Measurements from ENCODE around the gene PCGF1.
A peak's percentile ranks its signal among the peaks of the same experiment; 100 is the strongest.

Gene PCGF1

DNA sequence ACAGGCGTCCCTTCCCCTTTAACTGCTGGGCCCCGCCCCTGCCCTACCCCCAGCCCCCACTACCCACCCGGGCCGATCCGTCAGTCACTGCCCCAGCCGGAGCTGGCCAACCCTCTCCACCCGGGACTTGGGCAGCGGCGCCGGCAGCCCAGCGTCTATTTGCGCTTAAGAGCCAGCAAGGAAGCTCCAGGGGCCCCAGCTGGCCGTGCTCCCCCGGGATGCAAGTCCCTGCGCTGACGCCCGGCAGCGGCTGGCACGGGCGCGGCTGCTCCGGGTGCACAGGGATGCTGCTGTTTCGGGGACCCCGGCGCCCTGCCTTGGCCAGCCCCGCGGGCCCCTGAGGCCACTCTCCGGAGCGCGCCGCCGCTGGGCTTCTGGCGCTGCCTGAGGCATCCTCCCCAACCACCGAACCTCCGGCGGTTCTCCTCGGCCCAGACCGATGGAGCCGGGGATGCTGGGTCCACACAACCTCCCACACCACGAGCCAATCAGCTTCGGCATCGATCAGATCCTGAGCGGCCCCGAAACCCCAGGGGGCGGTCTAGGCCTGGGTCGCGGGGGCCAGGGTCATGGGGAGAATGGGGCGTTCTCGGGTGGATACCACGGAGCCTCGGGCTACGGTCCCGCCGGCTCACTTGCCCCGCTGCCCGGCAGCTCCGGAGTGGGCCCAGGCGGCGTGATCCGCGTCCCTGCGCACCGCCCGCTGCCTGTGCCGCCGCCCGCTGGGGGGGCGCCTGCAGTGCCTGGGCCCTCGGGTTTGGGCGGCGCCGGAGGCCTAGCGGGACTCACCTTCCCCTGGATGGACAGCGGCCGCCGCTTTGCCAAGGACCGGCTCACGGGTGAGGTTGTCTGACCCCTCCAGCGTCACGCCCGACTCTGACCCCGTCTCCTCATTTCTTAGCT, 7.1 kb upstream of the PCGF1 start, which contains the start of gene TLX2:
TSS of gene TLX2 (plus strand) at position 83 of the 903 bp plus-strand sequence. CDS start at position 440, 357 bp downstream.
- peak; percentile 17 for DNase-seq

DNA sequence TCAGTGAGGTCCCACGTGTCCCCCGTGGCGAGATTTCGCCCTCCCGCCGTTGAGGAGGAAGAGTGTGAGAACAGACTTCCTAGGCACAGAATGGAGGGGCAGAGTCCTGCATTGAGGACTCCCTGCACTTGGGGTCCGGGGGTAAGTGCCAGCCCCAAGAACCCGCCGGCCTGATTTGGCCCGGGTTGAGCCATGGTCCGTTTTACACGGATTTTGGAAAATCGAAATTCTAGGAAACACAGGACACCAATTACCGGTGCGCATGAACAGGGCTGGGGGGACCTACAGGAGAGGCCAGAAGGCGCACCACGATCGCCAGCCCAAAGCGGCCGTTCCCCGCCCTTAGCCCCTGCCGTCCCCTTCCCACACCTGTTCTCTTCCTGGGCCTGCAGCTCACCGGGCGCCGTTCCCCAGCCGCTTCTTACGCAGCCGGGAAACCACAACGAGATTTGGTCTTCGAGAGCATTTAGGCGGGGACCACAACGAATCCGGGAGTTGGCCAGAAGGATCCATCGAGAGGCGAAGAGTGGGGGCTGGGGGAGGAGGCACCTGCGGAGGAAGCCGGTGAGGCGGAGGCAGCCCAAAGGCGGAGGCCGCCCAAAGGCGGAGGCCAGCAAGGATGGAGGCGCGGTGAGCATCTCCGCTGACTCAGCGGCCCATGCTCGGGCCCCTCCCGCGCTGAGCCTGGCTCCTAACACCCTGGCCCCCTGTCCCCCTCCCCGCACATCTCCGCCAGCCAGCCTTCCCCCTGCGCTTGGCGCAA, 6.3 kb upstream of the PCGF1 start:
- DNase-seq: no peak

DNA sequence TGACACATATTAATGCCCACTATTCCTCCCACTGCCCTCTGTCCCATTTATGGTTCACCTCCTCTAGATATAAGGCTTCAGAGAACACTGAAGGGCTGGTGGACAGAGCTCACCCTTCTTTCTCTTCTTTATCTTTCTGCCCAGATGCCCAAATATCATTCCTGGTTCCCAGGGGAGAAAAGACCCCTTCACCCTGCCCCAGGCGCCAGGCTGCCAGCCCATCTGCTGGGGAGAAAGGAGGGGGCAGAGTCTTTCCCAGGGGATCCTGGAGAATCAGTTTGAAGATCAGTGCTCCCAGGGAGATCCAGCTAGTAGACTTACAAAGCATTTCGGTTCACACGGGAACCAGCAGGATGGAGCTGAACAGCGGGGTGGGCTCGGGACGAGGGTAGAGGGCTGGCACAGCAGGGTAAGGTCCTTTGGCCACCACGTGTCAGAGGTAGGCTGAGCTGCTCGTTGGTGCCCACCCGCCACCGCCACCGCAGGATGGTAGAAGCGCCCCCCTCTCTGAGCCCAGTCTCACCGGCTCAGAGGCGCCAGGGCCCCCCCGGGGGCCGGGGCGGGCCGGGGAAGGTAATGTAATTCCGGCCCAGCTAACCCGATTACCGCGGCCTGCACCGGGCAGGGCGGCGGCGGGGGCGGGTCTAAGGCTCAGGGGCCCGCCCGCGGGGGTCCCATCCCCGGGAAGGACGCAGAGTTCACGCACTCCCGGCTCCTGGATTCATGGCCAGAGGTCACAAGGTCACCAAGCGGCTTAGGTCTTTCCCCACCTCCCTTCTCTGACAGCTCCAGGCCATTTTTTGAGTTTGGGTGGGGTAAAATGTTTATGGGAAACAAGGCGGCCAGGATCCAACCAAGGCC, 5.5 kb upstream of the PCGF1 start:
- DNase-seq: no peak

DNA sequence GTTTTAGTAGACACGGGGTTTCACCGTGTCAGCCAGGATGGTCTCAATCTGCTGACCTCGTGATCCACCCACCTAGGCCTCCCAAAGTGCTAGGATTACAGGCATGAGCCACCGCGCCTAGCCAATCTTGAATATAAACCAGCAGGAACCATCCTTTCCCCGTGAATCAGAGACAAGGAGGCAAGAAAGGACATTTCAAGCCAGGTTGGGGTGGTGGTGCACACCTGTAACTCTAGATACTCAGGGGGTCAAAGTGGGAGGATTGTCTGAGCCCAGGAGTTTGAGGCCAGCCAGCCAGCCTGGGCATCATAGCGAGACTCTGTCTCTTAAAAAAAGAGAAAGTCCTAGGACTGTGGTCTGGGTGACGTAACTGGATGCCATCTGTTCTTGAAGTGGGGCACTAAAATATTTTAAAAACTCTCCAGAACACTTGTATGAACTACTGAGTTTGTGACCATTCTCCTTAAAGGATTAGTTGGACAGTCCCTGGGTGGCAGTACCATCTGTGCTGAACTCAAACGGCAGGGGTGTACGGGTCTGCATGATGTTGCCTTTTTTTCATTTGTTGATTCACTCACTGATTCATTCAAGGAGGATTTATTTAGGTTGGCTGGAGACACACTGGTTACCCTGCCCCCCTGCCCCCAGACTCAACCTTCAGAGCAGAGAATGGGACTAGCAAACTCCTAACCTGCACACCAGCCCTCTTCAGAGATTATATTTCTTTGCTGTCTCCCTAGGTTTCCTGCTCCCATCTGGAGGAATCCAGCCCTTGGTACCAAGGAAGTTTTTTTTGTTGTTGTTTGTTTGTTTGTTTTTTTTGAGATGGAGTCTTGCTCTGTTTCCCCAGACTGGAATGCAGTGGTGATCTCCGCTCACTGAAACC, 3.9 kb upstream of the PCGF1 start:
- DNase-seq: no peak

DNA sequence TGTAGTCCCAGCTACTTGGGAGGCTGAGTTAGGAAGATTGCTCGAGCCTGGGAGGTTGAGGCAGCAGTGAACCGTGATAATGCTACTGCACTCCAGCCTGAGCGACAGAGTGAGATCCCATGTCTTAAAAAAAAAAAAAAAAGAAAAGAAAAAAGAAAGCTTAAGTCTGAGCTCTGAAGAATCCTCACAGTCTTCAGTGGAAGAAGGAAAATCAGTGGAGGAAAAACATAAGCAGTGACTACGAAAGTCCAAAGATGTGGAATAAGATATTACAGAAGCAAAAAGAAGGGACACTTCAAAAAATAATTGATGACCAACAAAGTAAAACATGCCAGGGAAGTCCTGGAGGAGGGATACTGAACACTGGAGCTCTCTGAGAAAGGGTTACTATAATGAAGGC, 2.8 kb upstream of the PCGF1 start:
- DNase-seq: no peak

DNA sequence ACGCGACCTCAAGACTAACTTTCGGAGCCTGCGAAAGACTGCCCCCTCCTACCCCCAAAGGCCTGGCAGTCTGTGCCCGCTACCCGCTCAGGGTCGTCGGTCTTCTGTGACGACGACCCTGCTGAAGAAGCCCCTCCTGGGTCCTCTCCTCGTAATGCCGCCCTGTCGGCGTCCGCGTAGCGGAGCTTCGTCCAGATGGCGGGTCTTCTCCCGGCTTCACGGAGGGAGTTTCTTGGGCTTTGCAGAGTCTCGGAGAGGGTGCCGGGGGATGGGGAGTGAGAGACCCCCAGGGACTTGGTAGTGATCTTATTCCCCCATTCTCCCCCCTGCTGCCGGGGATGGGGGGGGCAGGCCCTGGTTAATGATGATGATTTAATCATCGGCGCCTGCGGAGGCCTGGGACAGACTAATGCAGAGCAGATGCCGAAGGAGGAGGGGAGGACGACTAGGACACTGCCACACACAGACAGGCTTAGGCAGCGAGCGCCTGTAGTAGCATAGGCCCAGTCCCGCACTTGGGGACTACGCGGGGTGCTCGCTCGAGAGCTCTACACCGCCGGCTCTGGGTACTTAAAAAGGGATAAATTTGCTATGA, 528 bp upstream of the PCGF1 start:
- peak; percentile 65 for DNase-seq

DNA sequence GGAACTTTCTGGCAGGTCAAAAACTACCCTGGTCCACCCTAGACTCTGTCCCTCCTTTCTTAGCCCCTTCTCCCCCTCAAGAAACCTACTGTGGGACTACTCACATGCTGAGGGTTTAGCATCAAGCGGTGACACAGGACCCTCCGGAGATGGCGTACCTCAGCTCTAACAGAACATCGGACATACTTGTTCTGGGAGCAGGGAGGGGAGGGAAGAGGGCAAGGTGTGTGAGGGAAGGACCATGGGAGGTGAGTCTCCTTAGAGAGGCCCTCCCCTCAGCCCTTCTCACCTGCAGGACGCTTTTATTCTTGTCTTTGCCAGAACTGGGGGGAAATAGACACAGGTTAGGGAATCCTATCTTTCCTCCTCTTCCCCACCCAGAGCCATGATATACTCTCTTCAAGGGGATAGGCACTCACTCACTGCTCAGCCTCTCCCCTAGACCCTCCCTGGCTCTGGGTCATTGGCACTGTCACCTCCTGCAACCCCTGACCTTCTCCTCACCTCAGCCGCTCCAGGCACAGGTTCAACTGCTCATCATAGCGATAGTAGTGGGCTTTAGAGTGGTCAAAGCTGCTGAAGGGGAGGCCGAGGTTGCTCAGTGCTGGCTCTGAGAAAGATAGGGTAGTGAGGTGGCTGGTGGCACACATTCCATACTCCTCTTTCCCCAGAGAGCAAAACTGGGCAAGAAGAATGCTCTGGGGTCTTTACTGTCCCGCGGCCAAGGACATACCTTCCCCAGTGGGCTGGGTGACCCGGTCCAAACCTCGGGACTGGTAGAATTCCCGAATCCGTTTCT, 1.8 kb downstream of the PCGF1 start:
- DNase-seq: no peak

DNA sequence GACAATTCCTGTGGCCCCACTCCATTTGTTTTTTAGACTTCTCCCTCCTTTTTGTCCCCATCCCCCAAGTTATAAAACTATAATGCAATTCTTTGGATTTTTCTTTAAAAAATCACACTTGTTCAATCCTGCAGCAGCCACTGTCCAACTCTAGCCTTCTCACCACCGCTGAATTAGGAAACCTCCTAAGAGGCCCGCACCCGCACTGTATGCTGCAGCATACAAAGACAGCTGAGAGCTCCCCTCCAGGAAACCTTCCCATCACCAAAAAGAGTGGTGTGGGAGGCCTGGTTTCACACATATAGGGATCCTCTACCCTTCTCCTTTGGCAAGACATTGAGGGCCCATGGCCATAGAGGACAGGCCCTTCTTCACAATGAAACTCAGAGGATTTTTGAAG, 2.9 kb downstream of the PCGF1 start:
- no peak for DNase-seq

DNA sequence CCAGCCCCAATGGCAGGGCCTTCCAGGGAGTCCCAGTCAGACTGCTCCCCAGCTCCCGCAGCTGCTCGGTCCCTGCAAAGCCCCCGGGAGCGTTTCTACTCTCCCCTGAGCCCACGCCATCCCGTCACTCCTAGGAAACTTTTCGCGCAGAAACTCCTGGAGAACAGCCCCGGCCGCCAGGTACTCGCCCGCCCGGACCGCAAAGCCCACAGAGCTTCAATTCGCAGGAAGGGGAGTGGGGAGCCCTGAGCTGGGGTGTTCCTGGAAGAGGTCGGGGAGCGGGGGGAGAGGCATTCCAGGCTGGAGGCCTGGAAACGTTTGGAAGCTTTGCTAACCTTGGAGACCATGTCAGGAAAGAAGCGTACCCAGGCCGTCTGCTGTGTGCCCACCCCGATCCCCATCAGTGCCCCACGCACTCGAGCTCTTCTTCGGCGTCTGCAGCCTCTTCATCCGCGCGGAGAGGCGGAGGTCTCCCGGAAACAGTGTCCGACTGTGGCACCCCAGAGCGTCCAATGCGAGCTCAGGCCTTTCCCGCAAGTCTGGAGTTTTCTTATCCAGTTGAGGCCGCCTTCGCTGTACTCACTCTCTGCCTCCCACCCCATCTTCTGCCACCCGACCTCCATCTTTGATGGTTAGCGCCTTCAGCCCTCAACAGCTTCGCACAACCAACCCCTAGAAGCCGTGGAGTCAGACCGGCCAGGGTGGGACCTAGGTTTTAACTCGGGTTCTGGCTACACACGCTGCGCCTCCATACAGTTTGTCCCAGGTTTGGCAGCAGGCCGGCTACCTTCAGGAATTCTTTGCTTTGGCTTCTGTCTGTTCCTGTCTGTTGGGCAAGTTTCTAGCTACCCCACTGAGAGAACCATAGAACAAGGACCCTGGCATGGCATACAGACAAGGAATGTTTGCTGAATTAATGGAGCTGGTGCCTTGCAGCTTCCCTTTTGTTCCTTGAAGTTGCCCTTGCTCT, 3.7 kb downstream of the PCGF1 start:
- DNase-seq: no peak

DNA sequence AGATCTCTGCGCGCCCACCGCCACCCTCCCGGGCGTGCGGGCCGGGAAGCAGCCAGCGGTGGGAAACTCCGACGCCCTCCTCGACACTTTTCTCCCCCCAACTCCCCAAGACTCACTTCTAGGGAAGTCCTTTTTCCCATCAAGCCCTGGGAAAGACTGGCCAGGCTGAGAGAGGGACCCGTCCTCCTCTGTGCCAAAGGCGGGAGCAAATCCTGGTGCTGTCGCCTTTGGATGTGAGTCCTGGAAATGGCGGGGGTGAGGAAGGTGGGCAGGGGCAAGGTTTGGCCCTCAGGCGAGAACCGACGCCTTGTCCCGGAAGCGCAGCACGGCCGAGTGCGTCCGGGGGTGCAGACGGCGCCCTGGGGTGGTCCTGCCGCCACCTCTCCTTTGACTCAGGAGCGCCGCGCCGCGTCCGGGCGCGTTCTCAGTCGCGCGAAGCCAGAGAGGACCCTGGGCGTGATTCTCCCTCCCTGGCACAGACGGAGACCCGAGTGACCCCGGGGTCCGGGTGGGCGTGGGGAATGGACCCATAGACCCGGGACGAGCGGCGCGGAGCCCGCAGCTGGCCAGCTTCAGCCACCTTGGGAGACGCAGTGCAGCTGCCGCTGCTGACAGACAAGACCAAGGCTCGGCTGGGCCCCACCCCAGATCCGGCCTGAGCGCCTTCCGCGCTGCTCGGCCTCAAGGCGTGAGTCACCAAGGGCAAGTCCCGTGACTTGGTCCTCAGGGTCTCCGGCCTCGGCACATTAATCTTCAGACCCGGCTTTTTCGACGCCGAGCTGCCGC, 4.6 kb downstream of the PCGF1 start:
- no peak for DNase-seq

DNA sequence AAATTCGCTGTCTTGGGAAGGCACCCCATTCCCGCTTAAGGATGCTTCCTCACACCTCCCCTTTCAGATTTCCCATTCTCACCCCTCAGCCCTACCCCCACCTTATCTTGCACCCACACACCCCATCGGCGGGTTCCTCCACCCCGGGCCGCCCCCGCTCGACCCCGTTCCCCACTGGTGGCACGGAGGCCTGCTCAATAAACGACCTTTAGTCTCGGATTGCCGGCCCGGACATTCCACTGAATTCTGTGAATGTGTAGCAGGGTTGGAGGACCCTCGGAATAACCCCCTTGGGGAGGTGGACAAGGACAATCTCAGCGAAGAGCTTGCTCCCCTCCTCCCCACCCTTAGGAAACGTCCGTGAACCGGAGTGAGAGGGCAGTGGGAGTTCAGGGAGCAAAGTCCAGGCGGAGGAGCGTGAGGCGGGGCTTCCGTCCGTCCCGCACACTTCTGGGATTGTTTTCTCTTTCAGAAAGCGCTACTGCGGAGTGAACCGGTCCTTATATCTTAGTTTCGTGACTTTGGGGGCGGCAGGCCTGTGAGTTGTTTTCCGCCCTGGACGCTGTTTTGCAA, 5.3 kb downstream of the PCGF1 start:
- DNase-seq: no peak

DNA sequence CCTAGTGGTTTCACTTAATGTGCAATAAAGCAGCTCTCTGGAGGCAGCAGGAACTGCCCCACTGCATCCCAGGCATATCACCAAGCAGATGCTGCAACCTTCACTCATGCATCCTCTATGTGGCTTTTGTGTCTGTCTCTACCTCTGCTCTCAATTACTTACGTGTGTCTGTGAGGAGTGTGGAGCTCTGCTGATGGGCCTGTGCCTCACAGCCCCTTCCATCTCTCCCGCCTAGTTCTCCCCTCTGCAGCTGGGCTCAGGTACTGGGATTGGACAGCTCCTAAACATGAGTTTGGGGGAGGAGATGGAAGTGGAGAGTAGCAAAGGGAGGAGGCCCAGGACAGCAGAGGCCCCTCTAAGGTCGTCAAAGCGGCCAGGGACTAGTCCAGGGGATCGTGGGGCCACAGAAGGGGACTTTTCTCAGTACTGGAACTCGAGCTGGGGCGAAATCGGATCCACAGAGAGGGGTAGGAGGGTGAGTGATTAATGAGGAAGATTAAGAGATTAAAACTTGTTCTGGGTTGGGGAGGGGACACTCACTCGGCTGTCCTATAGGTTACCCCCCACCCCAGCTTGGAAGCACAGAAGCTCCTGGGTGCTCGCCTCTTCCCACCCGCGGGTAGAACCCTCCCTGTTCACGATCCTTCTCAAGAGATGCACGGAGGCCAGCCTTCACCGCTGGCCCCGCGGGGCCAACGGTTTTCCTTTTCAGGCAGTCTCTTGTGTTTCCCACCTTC, 6.0 kb downstream of the PCGF1 start:
- no peak for DNase-seq

DNA sequence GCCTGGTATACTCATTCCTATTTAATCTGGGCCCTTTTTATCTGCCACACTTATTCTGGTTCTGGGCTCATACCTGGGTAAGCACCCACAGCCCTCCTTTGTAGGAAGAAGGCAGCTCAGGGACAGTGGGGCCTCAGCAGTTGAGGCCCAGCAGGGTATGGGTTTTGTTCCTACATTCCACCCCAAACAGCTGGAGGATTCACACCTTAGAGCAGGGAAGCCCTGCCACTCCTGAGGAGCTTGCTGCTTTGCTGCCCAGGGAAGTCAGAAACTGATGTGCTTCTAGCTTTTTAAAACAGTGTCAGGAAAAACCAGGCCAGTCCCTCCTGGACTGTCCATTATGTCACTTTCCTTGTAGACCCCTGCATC, 6.9 kb downstream of the PCGF1 start:
- no peak for DNase-seq

DNA sequence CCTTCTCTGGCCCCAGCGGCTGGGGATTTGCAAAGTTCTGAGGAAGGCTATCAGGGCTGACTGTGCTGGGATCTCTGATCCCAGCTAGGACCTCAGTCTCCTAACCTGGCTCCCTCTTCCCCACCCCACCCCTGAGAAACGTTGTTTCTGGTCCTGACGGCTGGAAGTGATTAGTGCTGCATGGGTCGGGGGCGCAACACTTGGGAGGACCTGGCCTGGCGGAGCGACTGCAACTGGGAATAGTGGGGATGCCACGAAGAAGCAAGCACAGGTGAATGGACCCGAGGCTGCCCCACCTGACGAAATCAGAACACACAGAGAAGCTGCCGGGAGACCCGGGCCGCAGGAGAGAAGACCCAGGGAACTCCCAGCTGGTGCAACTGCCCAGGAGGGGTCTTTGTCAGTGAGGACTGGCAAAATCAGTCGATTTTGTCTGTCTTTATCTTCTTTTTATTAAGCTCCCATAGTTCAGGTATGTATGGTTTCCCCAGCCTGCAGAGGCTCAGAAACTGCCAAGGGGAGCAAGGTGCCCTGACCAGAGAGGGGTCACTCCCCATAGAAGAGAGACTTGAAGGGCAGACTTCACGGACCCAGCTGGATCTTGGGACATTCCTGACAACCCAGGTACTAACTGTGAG, 7.4 kb downstream of the PCGF1 start:
- DNase-seq: no peak

DNA sequence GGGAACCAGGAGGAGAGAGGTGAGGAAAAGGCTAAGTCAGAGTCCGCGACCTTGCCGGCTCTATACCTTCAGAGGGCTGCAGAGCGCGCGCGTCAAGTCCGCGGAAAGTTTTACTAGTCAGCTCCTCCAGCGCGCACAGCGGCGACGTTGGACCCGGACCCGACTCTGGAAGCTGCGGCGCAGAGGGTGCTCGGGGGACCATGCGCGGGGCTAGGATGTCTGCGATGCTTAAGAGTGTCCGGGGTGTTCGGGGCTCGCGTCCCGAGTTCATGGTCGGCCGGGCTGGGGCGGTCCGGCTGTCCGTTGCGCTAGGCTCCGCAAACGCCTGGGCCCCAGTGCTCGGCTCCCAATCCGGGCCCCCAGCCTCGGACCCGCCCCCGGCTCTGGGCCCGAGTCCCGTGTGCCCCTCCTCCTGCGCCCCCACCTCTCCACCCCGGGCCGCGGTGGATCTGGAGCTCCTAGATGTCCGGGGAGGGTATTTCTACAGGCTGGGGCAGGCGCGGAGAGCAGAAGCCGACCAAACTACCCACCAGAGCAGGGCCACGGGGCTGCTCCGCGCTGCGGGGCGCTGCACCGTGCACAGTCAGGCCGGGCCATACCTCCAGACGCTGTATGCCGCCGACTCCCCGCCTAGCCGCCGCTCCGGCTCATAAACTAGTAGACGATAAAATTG, 8.1 kb downstream of the PCGF1 start, which contains the start of gene LBX2:
TSS of gene LBX2 (minus strand) at position 337 of the 673 bp plus-strand sequence. CDS start at position 271, 66 bp downstream.
- no peak for DNase-seq
